Keratinocyte (primary cell): Measurements from ENCODE around the gene BTG4. TPM values are rescaled to one million over a fixed set of nuclear protein-coding genes. Genes with fewer than 3 reads are reported as not detected.
A peak's percentile ranks its signal among the peaks of the same experiment; 100 is the strongest.

ENCODE experiments used
- DNase-seq: peaks from one replicate; pipeline ENCODE4 v3.0.0-alpha.2; 2011; ENCODE audit warnings: low read depth, missing footprints, low spot score
- FAIRE-seq: peaks from 2 replicates; lab custom pipeline; 2011; peaks lifted over from hg19 to GRCh38; lab: Jason Lieb, UNC
- H2AFZ ChIP-seq: 2 replicates; pipeline ENCODE4 v1.6.0; 2012; ENCODE audit warnings: low read length, control low read depth, inconsistent platforms; ENCODE audit not compliant: control insufficient read depth
- H3K27ac ChIP-seq: 2 replicates; pipeline ENCODE4 v1.5.1; 2011; ENCODE audit warnings: low read length; ENCODE audit not compliant: control insufficient read depth, insufficient read depth
- H3K27me3 ChIP-seq: 3 replicates; pipeline ENCODE4 v1.6.0; 2011; ENCODE audit warnings: low read length; ENCODE audit not compliant: control insufficient read depth, insufficient read depth; ENCODE audit errors: extremely low read depth
- H3K36me3 ChIP-seq, 2 experiments: 2 replicates in 1 of 2; 3 replicates in 1 of 2; pipeline ENCODE4 v1.5.1; 2011; ENCODE audit warnings: low read length in 2 of 2, mild to moderate bottlenecking in 1 of 2; ENCODE audit not compliant: control insufficient read depth in 2 of 2, insufficient read depth in 2 of 2; ENCODE audit errors: extremely low read depth in 1 of 2
- H3K4me1 ChIP-seq: 3 replicates; pipeline ENCODE4 v1.5.1; 2011; ENCODE audit warnings: low read length; ENCODE audit not compliant: control insufficient read depth, insufficient read depth; ENCODE audit errors: extremely low read depth
- H3K4me2 ChIP-seq: 3 replicates; pipeline ENCODE4 v1.6.0; 2011; ENCODE audit warnings: low read depth, low read length; ENCODE audit not compliant: control insufficient read depth, insufficient read depth; ENCODE audit errors: extremely low read depth
- H3K4me3 ChIP-seq, 3 experiments: fragments of 200-600 bp in 1 of 3; sonication (generic) in 1 of 3; 2 replicates in 2 of 3; 3 replicates in 1 of 3; pipeline ENCODE4 v1.5.1; 2011 to 2016; ENCODE audit warnings: low read length in 3 of 3, mild to moderate bottlenecking in 3 of 3, control low read depth in 2 of 3, inconsistent platforms in 1 of 3, low read depth in 1 of 3, mixed read lengths in 1 of 3, mixed run types in 1 of 3, moderate library complexity in 1 of 3; ENCODE audit not compliant: control insufficient read depth in 2 of 3, insufficient read depth in 2 of 3; ENCODE audit errors: extremely low read depth in 1 of 3
- H3K79me2 ChIP-seq: 2 replicates; pipeline ENCODE4 v1.6.0; 2012; ENCODE audit warnings: low read length; ENCODE audit not compliant: control insufficient read depth, insufficient read depth
- H3K9ac ChIP-seq: 3 replicates; pipeline ENCODE4 v1.6.0; 2011; ENCODE audit warnings: low read length; ENCODE audit not compliant: control insufficient read depth, insufficient read depth; ENCODE audit errors: extremely low read depth
- H3K9me1 ChIP-seq: 3 replicates; pipeline ENCODE4 v1.6.0; 2011; ENCODE audit warnings: low read length; ENCODE audit not compliant: control insufficient read depth, insufficient read depth; ENCODE audit errors: extremely low read depth
- H3K9me3 ChIP-seq: 2 replicates; pipeline ENCODE4 v1.5.1; 2012; ENCODE audit warnings: low read depth, low read length; ENCODE audit not compliant: control insufficient read depth
- H4K20me1 ChIP-seq: 3 replicates; pipeline ENCODE4 v1.6.0; 2011; ENCODE audit warnings: low read length; ENCODE audit not compliant: control insufficient read depth, insufficient read depth; ENCODE audit errors: extremely low read depth
- CTCF ChIP-seq, 3 experiments: IDR thresholded peaks in 1 of 3; conservative IDR thresholded peaks in 1 of 3; optimal IDR thresholded peaks in 1 of 3; 2 replicates in 2 of 3; 3 replicates in 1 of 3; pipeline versions ENCODE3 to v1.5.1; 2011; ENCODE audit warnings: low read length in 3 of 3, mild to moderate bottlenecking in 3 of 3, moderate library complexity in 2 of 3, control low read depth in 1 of 3, inconsistent platforms in 1 of 3; ENCODE audit not compliant: insufficient read depth in 2 of 3; ENCODE audit errors: extremely low read depth in 1 of 3
- EZH2 ChIP-seq: IDR thresholded peaks from one replicate; pipeline ENCODE4 v1.6.1; 2012; ENCODE audit warnings: inconsistent platforms, mild to moderate bottlenecking, low read length, moderate library complexity
- dilution Hi-C: fragments of 300-500 bp; cut with MboI; formaldehyde crosslinking; loops from one replicate; pipeline ENCODE4 v1.7.0; 2020; ENCODE audit warnings: low sequenced_read_pairs; ENCODE audit not compliant: extremely low pct_ligation_motif_present
- polyA plus RNA-seq, 5 experiments: library from polyadenylated mRNA; depleted of rRNA in 3 of 5; stranded (reverse) in 3 of 5; stranded (forward) in 1 of 5; unstranded in 1 of 5; fragments of >200 nt; gene quantifications; 1 replicate in 1 of 5; 2 replicates in 3 of 5; 3 replicates in 1 of 5; pipeline versions ENCODE4 v1.2.1 to v1.2.3, GENCODE V29; 2011 to 2012; ENCODE audit warnings: missing spikeins in 2 of 5, low read depth in 1 of 5, low replicate concordance in 1 of 5

The BTG4 gene
- polyA plus RNA-seq, 1 donor (not counting 4 experiments of a cell fraction or from before 2014, with no cell fraction given): 0.12 TPM

- no peaks in the 10 kb centered on the region for H4K20me1 ChIP-seq
- no peaks in the 10 kb centered on the region for H3K36me3 ChIP-seq
- no peaks in the 10 kb centered on the region for H3K79me2 ChIP-seq
- peak overlapping the region; percentile 75 for H2AFZ ChIP-seq
- H3K27me3 ChIP-seq: no peaks in the 10 kb centered on the region
- H3K4me2 ChIP-seq: peak overlapping the region; percentile 34
- H3K27ac ChIP-seq: peak overlapping the region; percentile 80
- dilution Hi-C loops: no loop called here
- no peaks in the 10 kb centered on the region for H3K9me1 ChIP-seq
- H3K4me3 ChIP-seq: peak overlapping the region in 1 of 3 experiments; percentile 26
- DNase-seq (peak; percentile 81), FAIRE-seq (peak; percentile 92)
- H3K9ac ChIP-seq: no peak overlapping the region
- H3K4me1 ChIP-seq: peaks cover 34% of the 10 kb centered on the region
- H3K9me3 ChIP-seq: no peaks in the 10 kb centered on the region
- TF ChIP-seq CTCF (optimal IDR thresholded peaks at IDR 0.05 in 1 of 3, IDR thresholded peaks at IDR 0.05 in 1 of 3, conservative IDR thresholded peaks at IDR 0.05 in 1 of 3; ENCODE audit: extremely low read depth in 1 of 3, insufficient read depth in 2 of 3, low read length in 3 of 3) (no peak), EZH2 (no peak)
These were observed 19.6 kb upstream of the BTG4 start for GRCh38 chr11:111531687-111532364.

DNA sequence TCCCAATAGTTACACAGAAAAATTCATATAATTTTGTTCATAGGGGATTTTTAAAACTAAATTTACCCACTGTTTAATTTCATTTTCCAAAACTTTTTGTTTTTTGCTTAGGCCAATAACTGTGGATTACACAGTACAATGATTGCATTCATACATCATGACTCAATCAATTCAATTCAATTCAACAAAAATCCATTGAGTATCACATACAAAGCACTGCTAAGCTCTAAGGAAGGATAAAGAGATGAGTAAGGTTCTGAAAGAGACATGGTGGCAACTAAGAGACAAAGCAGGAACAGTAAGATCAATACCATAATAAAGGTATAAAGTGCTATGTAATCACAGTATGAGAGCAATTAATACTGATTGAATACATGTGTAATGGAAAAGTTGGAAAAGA lies 18.9 kb upstream of the BTG4 start:
- Histone ChIP-seq H3K4me3 (peak overlapping the region in 1 of 3 experiments; percentile 26), H3K9ac (no peak overlapping the region), H3K9me1 (no peaks in the 10 kb centered on the region), H3K4me1 (peaks cover 41% of the 10 kb centered on the region), H3K9me3 (no peaks in the 10 kb centered on the region), H2AFZ (no peak overlapping the region), H3K36me3 (no peaks in the 10 kb centered on the region), H3K27ac (peak overlapping the region; percentile 80), H3K79me2 (no peaks in the 10 kb centered on the region), H4K20me1 (no peaks in the 10 kb centered on the region), H3K27me3 (no peaks in the 10 kb centered on the region), H3K4me2 (peak overlapping the region; percentile 34)
- FAIRE-seq: no peak
- TF ChIP-seq EZH2: no peak
- TF ChIP-seq CTCF (optimal IDR thresholded peaks at IDR 0.05 in 1 of 3, IDR thresholded peaks at IDR 0.05 in 1 of 3, conservative IDR thresholded peaks at IDR 0.05 in 1 of 3; ENCODE audit: extremely low read depth in 1 of 3, insufficient read depth in 2 of 3, low read length in 3 of 3): no peak
- no peak for DNase-seq
- dilution Hi-C loops: no loop called here
